Limb (tissue), 2 donors: ENCODE measurements around the gene PEX11B.
A peak's percentile ranks its signal among the peaks of the same experiment; 100 is the strongest.
"Not testable (repeated sequence)": the region's sequence is repeated elsewhere in the genome, so short reads cannot be mapped to it uniquely, and the experiment has no call there.

Experiments
- DNase-seq, 2 donors: peaks; one replicate each; pipeline ENCODE4 v3.0.0-alpha.2; 2016; ENCODE audit errors: extremely low spot score in 2 of 2

Gene PEX11B

GRCh38 chr1:145952903-145953302 is 34.4 kb upstream of the PEX11B start:
- DNase-seq = no peak

- no peak for DNase-seq
These were observed 33.0 kb upstream of the PEX11B start for GRCh38 chr1:145951526-145951925.

- no peak for DNase-seq
These were observed 30.7 kb upstream of the PEX11B start for GRCh38 chr1:145949219-145949618.

DNA sequence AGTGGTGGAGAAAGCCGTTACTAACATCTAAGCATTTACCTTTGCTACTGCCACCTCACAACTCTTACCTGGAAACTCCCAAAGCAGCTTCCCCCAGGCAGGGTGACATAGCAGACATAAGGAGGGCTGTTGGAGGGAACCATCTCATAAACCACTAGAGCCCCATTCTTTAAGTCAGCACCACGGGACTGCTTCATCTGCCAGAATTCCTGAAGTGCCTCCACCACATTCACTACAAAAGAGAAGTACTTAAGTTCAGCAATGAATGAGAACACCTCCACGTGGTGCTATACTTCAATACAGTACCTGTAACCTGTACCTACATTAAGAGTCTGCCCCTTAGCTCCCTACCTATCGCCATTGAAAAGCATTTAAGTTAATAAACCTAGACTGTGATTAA is 29.0 kb upstream of the PEX11B start:
- no peak for DNase-seq

- no peak for DNase-seq
These were observed 28.0 kb upstream of the PEX11B start for GRCh38 chr1:145946477-145946986.

GRCh38 chr1:145944532-145944931 is 26.0 kb upstream of the PEX11B start:
- no peak for DNase-seq

DNA sequence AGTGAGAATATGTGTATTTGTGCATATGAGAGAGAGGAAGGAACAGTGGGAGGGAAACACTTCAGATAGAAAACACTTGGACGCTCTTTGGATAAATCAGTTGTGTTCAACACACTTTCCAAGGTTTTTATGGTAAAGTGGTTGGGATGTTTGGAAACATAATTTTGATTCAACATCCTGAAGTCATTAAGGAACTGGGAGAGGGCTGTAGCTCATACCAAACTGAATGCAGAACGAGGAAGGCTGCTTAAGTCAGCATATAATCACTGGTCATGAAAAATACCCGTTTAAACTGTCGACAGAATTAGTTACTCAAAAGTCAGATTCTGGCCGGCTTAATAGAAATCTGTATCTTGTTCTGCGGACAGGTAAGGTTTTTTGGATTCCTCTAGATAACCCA is 24.4 kb upstream of the PEX11B start:
- DNase-seq = no peak

- no peak for DNase-seq
These were observed 23.9 kb upstream of the PEX11B start for GRCh38 chr1:145942405-145942804.

- no peak for DNase-seq
These were observed 18.9 kb upstream of the PEX11B start for GRCh38 chr1:145937436-145937835.

DNA sequence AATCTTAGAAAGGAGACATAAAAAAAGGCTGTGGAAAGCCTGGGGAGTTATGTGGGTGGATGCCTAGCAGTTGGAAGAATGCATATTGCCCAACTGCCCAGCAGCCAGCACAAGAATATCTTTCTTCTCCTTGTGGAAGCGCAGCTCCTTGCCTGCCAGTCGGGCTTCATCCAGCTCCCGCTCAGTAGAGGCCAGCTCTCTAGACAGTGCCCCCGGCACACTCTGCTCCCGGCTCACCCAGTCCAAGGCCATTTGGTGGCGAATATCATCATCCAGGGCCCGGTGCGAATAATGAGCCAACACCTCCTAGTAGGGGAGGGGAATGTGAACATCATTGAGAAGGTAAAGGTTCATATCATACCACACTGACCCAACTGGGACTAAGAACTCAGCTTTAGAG is 17.7 kb upstream of the PEX11B start:
- DNase-seq = no peak

GRCh38 chr1:145935708-145936107 is 17.2 kb upstream of the PEX11B start:
- DNase-seq = no peak

DNA sequence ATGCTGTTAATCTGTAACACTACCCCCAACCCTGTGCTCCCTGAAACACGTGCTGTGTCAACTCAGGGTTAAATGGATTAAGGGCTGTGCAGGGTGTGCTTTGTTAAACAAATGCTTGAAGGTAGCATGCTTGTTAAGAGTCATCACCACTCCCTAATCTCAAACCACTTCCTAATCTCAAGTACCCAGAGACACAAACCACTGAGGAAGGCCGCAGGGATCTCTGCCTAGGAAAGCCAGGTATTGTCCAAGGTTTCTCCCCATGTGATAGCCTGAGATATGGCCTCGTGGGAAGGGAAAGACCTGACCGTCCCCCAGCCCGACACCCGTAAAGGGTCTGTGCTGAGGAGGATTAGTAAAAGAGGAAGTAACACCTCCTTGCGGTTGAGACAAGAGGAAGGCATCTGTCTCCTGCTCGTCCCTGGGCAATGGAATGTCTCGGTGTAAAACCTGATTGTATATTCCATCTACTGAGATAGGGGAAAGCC is 14.0 kb upstream of the PEX11B start:
- not testable (repeated sequence) for DNase-seq

DNA sequence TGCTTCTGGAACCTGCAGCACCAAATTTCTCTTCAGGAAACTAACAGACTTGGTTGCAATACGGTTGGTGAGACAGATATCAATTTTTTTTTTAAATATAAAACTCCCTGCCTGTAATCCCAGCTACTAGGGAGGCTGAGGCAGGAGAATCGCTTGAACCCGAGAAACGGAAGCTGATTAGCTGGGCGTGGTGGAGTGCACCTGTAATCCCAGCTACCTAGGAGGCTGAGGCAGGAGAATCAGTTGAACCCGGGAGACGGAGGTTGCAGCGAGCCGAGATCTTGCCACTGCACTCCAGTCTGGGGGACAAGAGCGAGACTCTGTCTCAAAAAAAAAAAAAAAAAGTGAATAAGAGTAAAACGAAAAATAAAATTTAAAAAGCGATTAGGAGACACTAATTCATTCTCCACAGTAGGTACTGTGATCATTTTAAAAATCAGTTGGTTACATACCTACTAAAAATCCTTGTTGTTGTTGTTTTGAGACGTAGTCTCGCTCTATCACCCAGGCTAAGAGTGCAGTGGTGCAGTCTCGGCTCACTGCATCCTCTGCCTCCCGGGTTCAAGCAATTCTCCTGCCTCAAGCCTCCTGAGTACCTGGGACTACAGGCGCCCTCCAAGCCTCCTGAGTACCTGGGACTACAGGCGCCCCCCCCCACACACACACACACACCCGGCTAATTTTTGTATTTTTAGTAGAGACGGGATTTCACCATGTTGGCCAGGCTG is 9.6 kb upstream of the PEX11B start:
- no peak for DNase-seq

DNA sequence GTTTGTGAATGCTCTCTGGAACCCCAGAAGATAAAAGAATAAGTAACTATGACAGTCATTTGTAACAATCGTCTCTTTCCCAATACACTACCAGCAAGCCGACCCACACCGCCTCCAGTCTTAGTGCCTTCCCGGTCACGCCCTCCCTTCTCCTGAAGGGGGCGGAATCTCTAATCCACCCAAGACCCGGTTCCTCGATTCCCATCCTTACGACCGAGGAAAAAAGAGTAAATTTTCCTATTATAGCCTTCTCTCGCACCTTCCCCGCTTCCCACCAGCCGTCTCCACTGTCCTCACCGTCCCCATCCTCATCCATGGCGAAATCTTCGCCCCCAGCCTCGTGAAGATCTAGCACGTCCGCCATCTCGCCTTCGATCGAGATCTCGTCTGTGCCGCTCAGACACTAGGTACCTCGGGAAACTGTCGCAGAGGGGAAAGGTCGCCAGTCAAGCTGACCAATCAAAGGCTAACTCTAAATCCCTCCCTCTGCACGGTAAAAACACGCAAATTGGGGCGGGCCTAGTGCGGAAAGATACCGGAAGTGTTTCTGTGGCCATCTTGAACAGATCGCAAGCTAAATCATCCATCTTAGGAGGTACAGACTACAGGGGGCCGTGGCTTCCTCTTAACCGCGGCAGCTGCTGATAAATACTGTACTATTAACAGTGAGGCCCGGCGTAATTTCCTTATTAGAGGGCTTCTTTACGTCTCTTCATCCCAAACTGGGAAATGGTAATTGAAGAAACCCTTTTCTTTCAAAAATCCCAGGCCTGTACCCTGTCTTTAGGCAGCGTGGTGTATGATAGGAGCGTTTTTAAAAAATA is 8.8 kb upstream of the PEX11B start, which contains the start of gene RBM8A:
RBM8A (minus strand) TSS at position 422 of the 824 bp plus-strand sequence; CDS start at position 364, 58 bp downstream.
- peak; percentile 93 to 99 for DNase-seq

GRCh38 chr1:145926686-145927062 is 8.2 kb upstream of the PEX11B start:
- DNase-seq = no peak

- no peak for DNase-seq
These were observed 3.7 kb upstream of the PEX11B start for GRCh38 chr1:145922266-145922665.

GRCh38 chr1:145920297-145920696 is 1.8 kb upstream of the PEX11B start:
- not testable (repeated sequence) for DNase-seq

- DNase-seq = peak in 1 of 2 donors; percentile 48
These were observed 749 bp upstream of the PEX11B start for GRCh38 chr1:145918992-145919939.

GRCh38 chr1:145917595-145917994 is 922 bp downstream of the PEX11B start:
- no peak for DNase-seq

DNA sequence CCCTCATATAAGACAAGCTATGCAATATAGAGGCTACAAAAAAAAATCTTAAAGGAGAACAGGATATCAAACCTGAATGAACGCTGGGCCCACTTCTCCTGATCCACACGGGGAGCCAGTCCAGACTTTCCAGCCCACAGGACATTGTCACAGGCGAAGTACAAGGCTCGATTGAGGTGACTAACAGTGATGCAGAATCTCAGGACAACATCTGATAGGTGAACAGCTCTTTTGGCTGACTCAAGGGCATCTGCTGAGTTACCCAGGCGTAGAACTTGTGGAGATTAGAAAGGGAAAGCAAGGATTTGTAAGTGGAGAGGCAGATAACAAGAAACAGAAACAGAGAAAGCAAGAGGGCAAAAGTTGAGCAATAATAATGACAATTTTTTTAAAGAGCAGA is 1.8 kb downstream of the PEX11B start:
- no peak for DNase-seq

GRCh38 chr1:145912128-145912641 is 6.3 kb downstream of the PEX11B start:
- DNase-seq = no peak
